K562 (cell line): ENCODE data around the gene PITPNC1. TPM values are rescaled to one million over a fixed set of nuclear protein-coding genes. Genes with fewer than 3 reads are reported as not detected.
A peak's percentile ranks its signal among the peaks of the same experiment; 100 is the strongest.

ENCODE experiments used
- ADNP ChIP-seq: fragments of 200-800 bp; sonication (Bioruptor generic); IDR thresholded peaks from 2 replicates; pipeline ENCODE4 v1.6.1; 2016; ENCODE audit warnings: missing genetic modification characterization, missing compliant biosample characterization
- ARID3A ChIP-seq: IDR thresholded peaks from 2 replicates; pipeline ENCODE4 v1.6.1; 2012; ENCODE audit warnings: low read depth, low read length, improper control_type of control experiment, borderline replicate concordance
- BDP1 ChIP-seq: IDR thresholded peaks from 3 replicates; pipeline ENCODE4 v1.6.1; 2011; ENCODE audit not compliant: insufficient read length, insufficient read depth
- DMBX1 ChIP-seq: fragments of 250-450 bp; sonication (Bioruptor Pico); IDR thresholded peaks from 2 replicates; pipeline ENCODE4 v1.8.0; 2022; ENCODE audit warnings: inconsistent platforms, mild to moderate bottlenecking, moderate library complexity, borderline replicate concordance
- ELF1 ChIP-seq: fragments of 200-800 bp; sonication (Bioruptor generic); IDR thresholded peaks from 2 replicates; pipeline ENCODE4 v1.6.1; 2016; ENCODE audit warnings: missing genetic modification characterization, missing compliant biosample characterization
- FOXA3 ChIP-seq, 2 experiments: fragments of 450-650 bp in 1 of 2; sonication (generic) in 1 of 2; formaldehyde crosslinking; IDR thresholded peaks in 1 of 2; conservative IDR thresholded peaks in 1 of 2; 2 replicates each; pipeline versions ENCODE4 v1.4.0 to v1.8.0; 2020 to 2022; ENCODE audit warnings: mild to moderate bottlenecking in 2 of 2, missing genetic modification reagents in 1 of 2
- GTF2B ChIP-seq: IDR thresholded peaks from 2 replicates; pipeline ENCODE4 v1.6.1; 2011; ENCODE audit not compliant: insufficient read length; ENCODE audit errors: extremely low read depth
- KDM4B ChIP-seq, 2 experiments: fragments of 450-650 bp in 1 of 2; sonication (generic) in 1 of 2; IDR thresholded peaks; 2 replicates each; pipeline ENCODE4 v1.6.1; 2016 to 2017; ENCODE audit warnings: borderline replicate concordance in 2 of 2, antibody characterized with exemption in 1 of 2, low read depth in 1 of 2, mild to moderate bottlenecking in 1 of 2
- MCM5 ChIP-seq: fragments of 450-650 bp; IDR thresholded peaks from 2 replicates; pipeline ENCODE4 v1.6.1; 2016; ENCODE audit warnings: low read depth
- RHOXF2B ChIP-seq: fragments of 250-450 bp; sonication (Bioruptor Pico); conservative IDR thresholded peaks from 2 replicates; pipeline ENCODE4 v1.5.1; 2021
- RNF2 ChIP-seq: sonication (generic); IDR thresholded peaks from 2 replicates; pipeline ENCODE4 v1.6.1; 2016
- ZBTB49 ChIP-seq: sonication (generic); formaldehyde crosslinking; IDR thresholded peaks from 2 replicates; pipeline ENCODE4 v1.8.0; 2022; ENCODE audit warnings: missing genetic modification reagents, mild to moderate bottlenecking, borderline replicate concordance
- ZFP1 ChIP-seq: fragments of 450-650 bp; formaldehyde crosslinking; IDR thresholded peaks from 2 replicates; pipeline ENCODE4 v1.4.0; 2020; ENCODE audit warnings: mild to moderate bottlenecking, mixed read lengths
- ZNF253 ChIP-seq: fragments of 250-450 bp; sonication (Bioruptor Pico); conservative IDR thresholded peaks from 2 replicates; pipeline ENCODE4 v1.6.1; 2021; ENCODE audit warnings: mild to moderate bottlenecking
- ZNF3 ChIP-seq: fragments of 250-450 bp; sonication (Bioruptor Pico); IDR thresholded peaks from 2 replicates; pipeline ENCODE4 v1.5.0; 2021; ENCODE audit warnings: mild to moderate bottlenecking, moderate library complexity
- ZNF77 ChIP-seq: fragments of 250-450 bp; sonication (Bioruptor Pico); IDR thresholded peaks from 2 replicates; pipeline ENCODE4 v1.5.0; 2020
- polyA plus RNA-seq, 8 experiments: library from polyadenylated mRNA; depleted of rRNA in 4 of 8; stranded (reverse) in 5 of 8; unstranded in 3 of 8; fragments of >200 nt; fragmentation: Nextera tagmentation in 2 of 8; fragmentation: Illumina TruSeq in 1 of 8; extraction: Ambion mirVana in 2 of 8; extraction: Trizol in 1 of 8; gene quantifications; 2 replicates each; pipeline versions ENCODE4 v1.2.1 to v1.2.3, GENCODE V29; 2011 to 2014; ENCODE audit warnings: inconsistent platforms in 1 of 8, missing spikeins in 1 of 8
- total RNA-seq, 7 experiments: library from RNA; depleted of rRNA in 6 of 7; stranded (reverse); fragments of >200 nt in 6 of 7; fragmentation: Illumina TruSeq in 2 of 7; extraction: Trizol in 2 of 7; gene quantifications; 2 replicates each; pipeline versions ENCODE4 v1.2.1 to v1.2.3, GENCODE V29; 2011 to 2021; ENCODE audit warnings: low replicate concordance in 1 of 7

The PITPNC1 gene
- total and polyA plus RNA-seq, 9 of the 15 experiments (the other 6 are each of a cell fraction or from before 2014, with no cell fraction given): 0.11 to 1.1 (median 0.65) TPM

GRCh38 chr17:67366193-67367157 lies 10.6 kb upstream of the PITPNC1 start, which contains the start of gene PSMD12 (continued):
- TF ChIP-seq BDP1 (no peak), ZNF3 (CRISPR knock-in tag) (no peak), MCM5 (no peak), ADNP (tag) (no peak), GTF2B (no peak), FOXA3 (CRISPR knock-in tag; conservative IDR thresholded peaks at IDR 0.05 in 1 of 2, IDR thresholded peaks at IDR 0.05 in 1 of 2) (peak in 1 of 2 experiments; percentile 65; a peak in 1 of 4 replicates), ZBTB49 (CRISPR knock-in tag) (no peak), DMBX1 (CRISPR knock-in tag) (no peak), ZNF77 (CRISPR knock-in tag) (no peak), ZFP1 (CRISPR knock-in tag) (no peak), RNF2 (0 out of 2 replicates have a peak, but pooled peaks have one; percentile 28), ARID3A (no peak), RHOXF2B (CRISPR knock-in tag) (0 out of 2 replicates have a peak, but pooled peaks have one; percentile 37), ELF1 (tag) (peak; percentile 94), ZNF253 (CRISPR knock-in tag) (no peak), KDM4B (IDR thresholded peaks at IDR 0.05; ENCODE audit: borderline replicate concordance in 2 of 2, low read depth in 1 of 2) (peak in 1 of 2 experiments; percentile 85; a peak in 1 of 4 replicates)
